HG02870 (cell line): Measurements from ENCODE around the gene FKBP15.
"Not testable (repeated sequence)": the region's sequence is repeated elsewhere in the genome, so short reads cannot be mapped to it uniquely, and the experiment has no call there.

ENCODE experiments used
- ATAC-seq: cut with Tn5 transposase; IDR thresholded peaks from one replicate; pipeline ENCODE4 v1.9.1; 2021; ENCODE audit warnings: mild to moderate bottlenecking, moderate library complexity; ENCODE audit not compliant: unreplicated experiment

FKBP15 gene

GRCh38 chr9:113149561-113149960, 71.5 kb downstream of the FKBP15 start:
- not testable (repeated sequence) for ATAC-seq

- no peak for ATAC-seq
Observed at GRCh38 chr9:113148781-113149510, 72.1 kb downstream of the FKBP15 start.

- no peak for ATAC-seq
Observed at GRCh38 chr9:113148372-113148705, 72.7 kb downstream of the FKBP15 start.

- ATAC-seq, result no peak
Observed at GRCh38 chr9:113143432-113144227, 77.4 kb downstream of the FKBP15 start.

GRCh38 chr9:113140896-113141295, 80.2 kb downstream of the FKBP15 start:
- ATAC-seq, result not testable (repeated sequence)

- no peak for ATAC-seq
Observed at GRCh38 chr9:113139953-113140352, 81.1 kb downstream of the FKBP15 start.

GRCh38 chr9:113139225-113139829, 81.8 kb downstream of the FKBP15 start:
- no peak for ATAC-seq

- no peak for ATAC-seq
Observed at GRCh38 chr9:113138760-113139159, 82.3 kb downstream of the FKBP15 start.

- no peak for ATAC-seq
Observed at GRCh38 chr9:113137196-113138168, 83.6 kb downstream of the FKBP15 start.

GRCh38 chr9:113131689-113132151, 89.4 kb downstream of the FKBP15 start:
- ATAC-seq, result no peak

GRCh38 chr9:113129884-113130283, 91.2 kb downstream of the FKBP15 start:
- ATAC-seq, result no peak

- ATAC-seq, result no peak
Observed at GRCh38 chr9:113129466-113129865, 91.6 kb downstream of the FKBP15 start.

GRCh38 chr9:113125386-113126035, 95.6 kb downstream of the FKBP15 start:
- ATAC-seq, result no peak

- not testable (repeated sequence) for ATAC-seq
Observed at GRCh38 chr9:113118829-113119228, 102.2 kb downstream of the FKBP15 start.
